HG02938 (cell line): ENCODE data around the gene NCOR1.
"Not testable (repeated sequence)": the region's sequence is repeated elsewhere in the genome, so short reads cannot be mapped to it uniquely, and the experiment has no call there.

Source experiments
- ATAC-seq: cut with Tn5 transposase; IDR thresholded peaks from one replicate; pipeline ENCODE4 v1.9.1; 2021; ENCODE audit warnings: mild to moderate bottlenecking, moderate library complexity; ENCODE audit not compliant: unreplicated experiment

Gene NCOR1

DNA sequence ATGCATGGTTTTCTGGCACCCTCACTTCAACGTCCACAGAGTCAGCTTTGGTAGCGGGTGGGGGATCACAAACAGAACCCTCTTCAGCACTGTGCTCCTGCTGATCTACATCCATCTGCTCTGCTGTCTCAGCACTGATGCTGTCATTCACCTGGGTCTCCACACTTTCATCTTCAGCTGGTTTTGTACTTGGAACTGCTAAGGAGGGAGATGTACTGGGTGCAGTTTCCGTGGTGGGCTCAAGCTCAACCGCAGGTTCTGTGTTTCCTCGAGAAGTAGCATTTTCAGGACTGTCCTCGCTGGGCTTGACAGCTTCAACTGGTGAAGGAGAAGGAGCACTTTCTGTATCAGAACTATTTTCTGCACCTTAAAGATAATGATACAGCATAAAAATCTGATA lies 113.9 kb downstream of the NCOR1 start:
- ATAC-seq, result no peak

- no peak for ATAC-seq
Measured at GRCh38 chr17:16100737-16101400, 114.5 kb downstream of the NCOR1 start.

DNA sequence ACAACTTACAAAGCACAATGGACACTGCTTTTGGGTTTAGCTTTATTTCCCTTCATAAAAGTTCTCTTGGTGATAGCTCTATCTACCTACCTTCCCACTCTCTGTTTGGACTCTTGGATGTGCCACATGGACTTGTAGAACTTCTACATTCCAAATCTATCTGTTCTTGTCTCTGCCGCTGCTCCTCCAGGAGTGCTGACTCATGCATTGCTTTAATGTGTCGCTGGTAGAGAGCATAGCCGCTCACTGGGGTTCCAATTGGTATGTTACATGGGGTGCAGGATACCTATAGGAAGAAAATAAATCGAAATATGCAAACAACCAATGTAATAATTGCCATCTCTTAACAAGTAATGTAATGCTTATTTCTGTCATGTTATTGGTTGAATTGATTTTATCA lies 123.6 kb downstream of the NCOR1 start:
- no peak for ATAC-seq

DNA sequence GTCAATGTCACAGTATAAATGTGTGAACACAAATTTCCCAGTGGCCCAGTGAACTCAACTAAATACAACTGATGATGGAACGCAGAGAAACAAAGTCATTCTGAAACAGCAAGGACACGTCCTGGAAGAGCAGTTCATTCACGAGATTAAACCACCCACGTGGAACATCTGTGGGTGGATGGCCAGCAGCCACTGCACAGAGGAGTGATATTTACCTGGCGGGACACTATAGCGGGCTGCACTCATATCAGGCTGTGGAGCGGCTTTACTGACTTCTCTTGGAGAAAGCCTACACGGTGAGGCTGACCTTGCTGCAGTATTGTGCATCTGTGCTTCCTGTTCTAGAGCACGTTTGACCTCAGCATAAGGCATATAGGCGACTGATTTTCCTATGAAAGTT lies 128.4 kb downstream of the NCOR1 start:
- ATAC-seq, result no peak

- ATAC-seq, result no peak
Measured at GRCh38 chr17:16085066-16085699, 130.2 kb downstream of the NCOR1 start.

DNA sequence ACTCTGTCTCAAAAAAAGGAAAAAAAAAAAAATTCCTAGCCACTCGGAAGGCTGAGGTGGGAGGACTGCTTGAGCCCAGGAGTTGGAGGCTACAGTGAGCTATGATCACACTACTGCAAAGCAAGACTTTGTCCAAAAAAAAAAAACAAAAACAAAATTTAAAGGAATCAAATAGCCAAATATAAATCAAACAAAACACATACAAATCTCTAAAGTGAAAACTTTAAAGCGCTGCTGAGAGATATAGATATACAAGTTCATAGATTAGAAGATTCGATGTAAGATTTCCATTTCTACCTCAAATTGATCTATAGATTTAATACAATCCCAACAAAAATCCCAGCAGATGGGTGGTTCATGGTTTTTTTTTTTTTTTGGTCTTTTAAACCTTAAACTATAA lies 132.1 kb downstream of the NCOR1 start:
- no peak for ATAC-seq

GRCh38 chr17:16081507-16082087 lies 133.7 kb downstream of the NCOR1 start:
- ATAC-seq, result no peak

GRCh38 chr17:16080366-16080765 lies 135.0 kb downstream of the NCOR1 start:
- ATAC-seq, result no peak

GRCh38 chr17:16075949-16076348 lies 139.4 kb downstream of the NCOR1 start:
- ATAC-seq, result no peak

- ATAC-seq, result no peak
Measured at GRCh38 chr17:16074423-16074822, 140.9 kb downstream of the NCOR1 start.

- no peak for ATAC-seq
Measured at GRCh38 chr17:16073845-16074244, 141.5 kb downstream of the NCOR1 start.

DNA sequence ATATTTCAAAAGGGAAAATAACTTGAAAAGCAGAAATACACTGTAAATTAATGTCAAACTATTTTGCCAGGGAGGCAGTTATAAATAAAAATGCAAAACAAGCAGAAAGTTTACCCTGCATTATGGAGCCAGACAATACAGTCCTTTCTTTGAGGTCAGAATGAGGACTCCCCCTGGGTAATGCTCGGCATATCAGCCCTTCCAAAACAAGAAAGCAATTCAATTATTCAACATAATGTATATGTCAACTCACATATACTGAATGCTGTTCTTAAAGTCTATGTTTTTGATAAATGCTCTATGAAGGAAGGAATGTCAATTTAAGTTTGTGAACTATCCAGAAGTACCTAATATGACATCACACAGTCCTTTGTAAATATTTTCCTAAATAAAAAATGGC lies 143.3 kb downstream of the NCOR1 start:
- no peak for ATAC-seq

DNA sequence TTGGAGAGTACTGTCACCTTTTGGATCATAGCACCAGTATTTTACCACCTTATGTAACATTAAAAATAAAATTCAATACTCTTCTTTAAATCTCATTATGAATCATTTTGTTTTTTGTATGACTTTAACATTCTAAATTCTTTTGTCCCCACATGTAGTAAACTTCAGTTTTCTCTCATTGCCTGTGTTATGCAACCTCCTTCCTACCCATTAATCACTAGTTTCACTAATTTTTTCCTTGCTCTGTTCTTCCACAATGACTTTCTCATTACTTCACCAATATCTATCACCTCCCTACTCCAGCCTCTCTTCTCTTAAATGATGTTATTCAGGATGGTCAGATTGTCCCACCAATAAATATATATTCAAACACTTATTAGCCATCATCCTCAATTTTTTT lies 147.0 kb downstream of the NCOR1 start:
- ATAC-seq, result no peak

DNA sequence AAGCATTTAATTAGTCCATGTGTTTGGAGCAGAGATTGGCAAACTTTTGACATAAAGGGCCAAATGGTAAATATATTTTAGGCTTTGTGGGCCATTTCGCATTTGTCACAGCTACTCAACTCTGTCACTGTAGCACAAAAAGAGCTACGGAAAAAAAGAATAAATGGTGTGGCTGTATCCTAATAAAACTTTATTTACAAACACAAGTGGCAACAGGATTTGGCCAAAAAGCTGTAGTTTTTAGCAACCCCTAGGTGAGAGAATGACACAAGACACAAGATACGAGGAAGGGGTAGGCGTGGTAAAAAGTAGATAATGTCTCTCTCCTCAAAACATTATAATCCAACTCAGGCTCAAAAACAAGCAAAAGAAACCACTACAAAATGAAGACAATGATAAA lies 149.2 kb downstream of the NCOR1 start:
- ATAC-seq, result no peak

GRCh38 chr17:16061631-16062030 lies 153.7 kb downstream of the NCOR1 start:
- ATAC-seq, result no peak

DNA sequence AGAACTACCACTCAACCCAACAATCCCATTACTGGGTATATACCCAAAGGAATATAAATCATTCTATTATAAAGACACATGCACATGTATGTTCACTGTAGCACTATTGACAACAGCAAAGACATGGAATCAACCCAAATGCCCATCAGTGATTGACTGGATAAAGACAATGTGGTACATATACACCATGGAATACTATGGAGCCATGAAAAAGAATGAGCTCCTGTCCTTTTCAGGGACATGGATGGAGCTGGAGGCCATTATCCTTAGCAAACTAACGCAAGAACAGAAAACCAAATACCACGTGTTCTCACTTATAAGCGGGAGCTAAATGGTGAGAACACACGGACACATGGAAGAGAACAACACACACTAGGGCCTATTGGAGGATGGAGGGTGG lies 160.2 kb downstream of the NCOR1 start:
- not testable (repeated sequence) for ATAC-seq

DNA sequence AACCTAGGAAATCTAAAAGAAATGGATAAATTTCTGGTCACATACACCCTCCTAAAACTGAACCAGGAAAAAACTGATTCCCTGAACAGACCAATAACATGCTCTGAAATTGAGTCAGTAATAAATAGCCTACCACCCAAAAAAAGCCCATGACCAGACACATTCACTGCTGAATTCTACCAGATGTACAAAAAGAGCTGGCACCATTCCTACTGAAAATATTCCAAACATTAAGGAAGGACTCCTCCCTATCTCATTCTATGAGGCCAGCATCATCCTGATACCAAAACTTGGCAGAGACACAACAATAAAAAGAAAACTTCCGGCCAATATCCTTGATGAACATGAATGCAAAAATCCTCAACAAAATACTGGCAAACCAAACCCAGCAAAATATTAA lies 162.8 kb downstream of the NCOR1 start:
- no peak for ATAC-seq

DNA sequence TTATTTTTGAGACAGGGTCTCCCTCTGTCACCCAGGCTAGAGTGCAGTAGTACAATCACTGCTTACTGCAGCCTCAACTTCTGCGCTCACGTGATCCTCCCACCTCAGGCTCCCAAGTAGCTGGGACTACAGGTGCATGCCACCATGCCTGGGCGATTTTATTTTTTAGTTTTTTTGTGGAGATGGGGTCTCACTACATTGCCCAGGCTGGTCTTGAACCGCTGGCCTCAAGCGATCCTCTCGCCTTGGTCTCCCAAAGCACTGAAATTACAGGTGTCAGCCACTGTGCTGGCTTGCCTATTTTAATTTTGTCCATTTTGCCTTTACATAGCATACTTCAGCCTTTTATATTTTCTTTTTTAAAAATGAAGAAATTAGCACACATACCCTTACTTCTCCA lies 164.5 kb downstream of the NCOR1 start:
- no peak for ATAC-seq

DNA sequence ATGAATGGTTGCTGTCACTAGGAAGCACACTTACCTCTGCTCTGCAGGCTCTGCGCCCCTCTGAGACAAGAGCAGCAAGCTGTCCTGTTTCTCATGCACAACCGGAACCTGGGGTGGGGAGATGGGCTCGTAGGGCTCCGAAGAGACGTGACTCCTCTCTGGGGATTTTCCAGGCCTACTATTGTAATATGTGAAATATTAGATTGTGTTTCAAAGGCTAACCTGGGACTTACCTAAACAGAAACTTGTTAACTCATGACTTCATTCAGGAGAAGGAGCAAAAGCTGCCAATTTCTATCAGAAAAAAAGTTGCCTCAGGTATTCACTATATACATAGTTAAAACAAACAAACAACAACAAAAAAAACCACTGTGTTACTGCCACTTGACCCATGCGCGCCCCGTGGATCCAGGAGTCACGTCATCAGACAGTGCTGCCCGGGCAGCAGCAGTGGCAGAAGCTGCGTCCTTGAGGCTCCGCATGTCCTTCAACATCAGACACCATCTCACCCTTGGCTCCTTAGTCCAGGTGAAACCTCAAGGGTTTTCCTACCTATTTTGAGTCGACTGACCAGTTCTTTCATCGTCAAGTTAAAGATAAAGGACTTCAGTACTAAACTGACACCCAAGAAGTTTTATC lies 166.4 kb downstream of the NCOR1 start:
- ATAC-seq, result no peak

GRCh38 chr17:16046966-16047365 lies 168.4 kb downstream of the NCOR1 start:
- ATAC-seq, result no peak

DNA sequence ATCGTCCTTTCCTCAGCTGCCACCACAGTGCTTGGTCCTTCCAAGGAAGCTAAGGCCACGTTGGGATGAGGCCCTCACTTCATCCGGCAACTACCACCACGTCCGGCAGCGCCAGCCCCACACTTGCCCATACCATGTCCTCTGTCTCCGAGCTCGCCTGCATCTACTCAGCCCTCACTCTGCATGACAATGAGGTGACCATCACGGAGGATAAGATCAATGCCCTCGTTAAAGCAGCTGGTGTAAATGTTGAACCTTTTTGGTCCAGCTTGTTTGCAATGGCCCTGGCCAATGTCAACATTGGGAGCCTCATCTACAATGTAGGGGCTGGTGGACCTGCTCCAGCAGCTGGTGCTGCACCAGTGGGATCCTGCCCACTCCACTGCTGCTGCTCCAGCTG lies 170.8 kb downstream of the NCOR1 start:
- ATAC-seq, result no peak

DNA sequence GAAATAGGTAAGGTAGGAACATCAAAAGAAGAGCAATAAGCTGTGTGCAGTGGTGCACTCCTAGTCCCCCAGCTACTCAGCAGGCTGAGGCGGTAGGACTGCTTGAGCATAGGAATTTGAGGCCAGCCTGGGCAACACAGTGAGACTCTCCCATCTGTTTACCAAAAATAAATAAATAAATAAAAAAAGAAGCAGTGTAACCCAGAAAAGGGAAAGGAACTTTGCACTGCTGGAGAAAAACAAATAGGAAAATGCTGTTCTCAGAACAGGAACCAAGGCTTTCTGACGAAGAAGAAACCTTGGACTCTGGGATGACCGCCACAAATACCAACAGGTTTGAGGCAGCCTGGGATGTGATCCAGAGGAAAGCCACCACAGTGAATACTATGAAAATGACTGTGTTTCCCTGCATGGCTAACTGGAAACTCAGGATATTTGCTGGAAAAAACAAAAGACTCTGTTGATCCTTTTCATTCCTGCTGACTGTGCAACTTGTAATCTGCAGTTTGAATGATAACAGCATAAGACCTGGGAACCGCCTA lies 174.6 kb downstream of the NCOR1 start:
- no peak for ATAC-seq
